ENCODE results near the gene STXBP6. TPM values are rescaled to one million over a fixed set of nuclear protein-coding genes. Genes with fewer than 3 reads are reported as not detected.

Gene STXBP6
- total RNA-seq, 1 experiment from 2014 or later, result 0.27 TPM

DNA sequence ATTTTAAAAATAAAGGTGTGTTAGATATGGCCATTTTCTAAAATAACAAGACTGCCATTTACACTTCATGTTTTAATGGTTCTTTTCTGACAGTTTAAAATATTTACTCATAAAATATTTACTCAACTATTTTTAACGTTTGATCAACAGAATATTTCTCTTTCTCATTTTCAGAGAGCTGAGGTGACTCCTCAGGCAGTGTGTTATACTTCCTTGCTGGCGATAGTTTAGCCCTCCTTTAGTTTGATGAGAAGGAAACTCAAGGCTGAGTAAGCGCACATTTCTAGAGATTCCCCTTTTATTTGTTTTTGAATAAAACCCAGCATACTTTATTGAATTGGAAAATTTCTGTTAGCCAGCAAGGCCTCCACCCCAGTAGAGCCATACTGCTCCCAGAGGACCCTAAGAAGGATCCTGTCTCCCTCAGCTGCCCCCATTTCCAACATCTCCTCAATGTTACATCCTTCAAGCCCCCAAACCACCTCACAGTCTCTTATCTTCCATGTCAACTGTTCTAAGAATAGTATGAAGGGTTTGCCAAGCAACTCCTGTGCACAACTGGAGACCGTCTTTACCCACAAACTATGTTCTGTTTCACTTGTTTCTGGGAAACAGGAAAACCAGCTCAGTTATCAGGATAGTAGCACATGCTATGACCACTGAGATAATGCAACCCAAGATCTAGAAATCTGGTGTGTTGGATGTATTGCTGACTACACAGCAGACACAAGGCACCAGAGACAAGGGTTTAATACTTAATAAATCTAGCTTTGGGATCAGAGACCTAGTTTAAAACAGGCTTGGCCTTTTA lies 129.5 kb downstream of the STXBP6 start:
- Histone ChIP-seq H3K9me3 (ENCODE audit: control insufficient read depth in 1 of 2, insufficient read depth in 1 of 2, low read depth in 1 of 2, low read length in 2 of 2) (peaks cover 0 to 3% of the 10 kb centered on the region in 2 experiments; a peak in 1 of 4 replicates), H3K27ac (ENCODE audit: low read depth, low read length) (no peak overlapping the region), H4K20me1 (ENCODE audit: insufficient read depth) (no peaks in the 10 kb centered on the region), H3K4me2 (ENCODE audit: low read length) (no peak overlapping the region), H3K9me2 (ENCODE audit: insufficient read depth) (no peaks in the 10 kb centered on the region), H3K79me2 (ENCODE audit: insufficient read depth, low read length) (no peaks in the 10 kb centered on the region), H3K36me3 (ENCODE audit: control insufficient read depth in 1 of 2, insufficient read depth in 2 of 2, low read length in 2 of 2) (no peaks in the 10 kb centered on the region), H3K4me3 (replicated peaks in 1 of 2; ENCODE audit: low read depth in 1 of 2, low read length in 2 of 2) (no peak overlapping the region), H2AFZ (ENCODE audit: low read depth, low read length, poor library complexity, severe bottlenecking) (no peak overlapping the region), H3K4me1 (ENCODE audit: control insufficient read depth in 1 of 2, insufficient read depth in 2 of 2, low read length in 2 of 2) (no peaks in the 10 kb centered on the region), H3K9ac (ENCODE audit: low read length) (no peak overlapping the region), H3K27me3 (ENCODE audit: insufficient read depth, low read length) (no peaks in the 10 kb centered on the region)
- ChIA-PET POLR2A (no interaction called here), RAD21 (ENCODE audit: low non-redundant PET in 1 of 2, low total read pairs in 2 of 2, uncharacterized antibody in 2 of 2, unreplicated experiment in 2 of 2) (no interaction called here), CTCF (no interaction called here)
- intact Hi-C loops (cut with micrococcal nuclease), result no loop called here
- TF ChIP-seq, protein P1, sequence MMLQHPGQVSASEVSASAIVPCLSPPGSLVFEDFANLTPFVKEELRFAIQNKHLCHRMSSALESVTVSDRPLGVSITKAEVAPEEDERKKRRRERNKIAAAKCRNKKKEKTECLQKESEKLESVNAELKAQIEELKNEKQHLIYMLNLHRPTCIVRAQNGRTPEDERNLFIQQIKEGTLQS (IDR thresholded peaks at IDR 0.05), result no peak
- no peak for TF ChIP-seq ELF1 (IDR thresholded peaks at IDR 0.05; ENCODE audit: borderline replicate concordance, low read depth)
- TF ChIP-seq JUND (IDR thresholded peaks at IDR 0.05), result no peak
- TF ChIP-seq FOSL1 (IDR thresholded peaks at IDR 0.05; ENCODE audit: low read depth), result no peak
- no peak for TF ChIP-seq RAD21 (IDR thresholded peaks at IDR 0.05; ENCODE audit: low read depth)
- TF ChIP-seq ZNF274 (IDR thresholded peaks at IDR 0.05; ENCODE audit: low read depth, low read length), result no peak
- TF ChIP-seq, protein P2, sequence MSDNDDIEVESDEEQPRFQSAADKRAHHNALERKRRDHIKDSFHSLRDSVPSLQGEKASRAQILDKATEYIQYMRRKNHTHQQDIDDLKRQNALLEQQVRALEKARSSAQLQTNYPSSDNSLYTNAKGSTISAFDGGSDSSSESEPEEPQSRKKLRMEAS (IDR thresholded peaks at IDR 0.05), result no peak
- TF ChIP-seq CEBPB (IDR thresholded peaks at IDR 0.05; ENCODE audit: low read depth), result no peak
- no peak for TF ChIP-seq POLR2A (IDR thresholded peaks at IDR 0.05; ENCODE audit: borderline replicate concordance, extremely low read depth, insufficient read depth, insufficient read length)
- TF ChIP-seq SIN3A (IDR thresholded peaks at IDR 0.05; ENCODE audit: low read depth), result no peak
- no peak for TF ChIP-seq POLR2AphosphoS5 (IDR thresholded peaks at IDR 0.05; ENCODE audit: low read depth, low read length)
- DNase-seq (ENCODE audit: low read depth, low spot score), result no peak
- ATAC-seq, result no peak
- no TSS peak for BruUV-seq (replicated peaks)

DNA sequence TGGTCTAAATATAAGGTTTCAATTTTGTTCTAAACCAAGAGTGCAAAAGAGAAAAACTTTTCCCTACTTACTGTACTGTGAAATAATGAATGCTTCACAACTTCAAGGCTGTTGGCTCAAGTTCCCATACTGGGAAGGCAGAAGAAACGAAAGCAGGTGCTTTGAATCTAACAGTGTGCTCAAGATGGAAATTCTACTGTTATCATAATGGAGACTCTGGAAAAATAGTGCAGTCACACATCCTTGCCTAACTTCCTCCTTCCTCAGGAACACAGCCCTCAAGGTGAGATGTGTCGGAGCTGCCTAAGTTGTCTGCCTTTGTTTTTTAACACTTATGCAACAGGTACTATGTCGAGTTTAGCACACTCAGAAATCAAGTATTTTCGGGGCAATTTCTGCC lies 131.1 kb downstream of the STXBP6 start:
- peaks cover 0 to 13% of the 10 kb centered on the region in 2 experiments; a peak in 2 of 4 replicates for H3K9me3 ChIP-seq (ENCODE audit: control insufficient read depth in 1 of 2, insufficient read depth in 1 of 2, low read depth in 1 of 2, low read length in 2 of 2)
- H3K4me3 ChIP-seq (replicated peaks in 1 of 2; ENCODE audit: low read depth in 1 of 2, low read length in 2 of 2), result no peak overlapping the region
- BruUV-seq (replicated peaks), result no TSS peak
- no peaks in the 10 kb centered on the region for H3K36me3 ChIP-seq (ENCODE audit: control insufficient read depth in 1 of 2, insufficient read depth in 2 of 2, low read length in 2 of 2)
- H3K9ac ChIP-seq (ENCODE audit: low read length), result no peak overlapping the region
- DNase-seq (ENCODE audit: low read depth, low spot score) (no peak), ATAC-seq (no peak)
- H3K9me2 ChIP-seq (ENCODE audit: insufficient read depth), result no peaks in the 10 kb centered on the region
- no peak overlapping the region for H3K4me2 ChIP-seq (ENCODE audit: low read length)
- ChIA-PET POLR2A (no interaction called here), CTCF (no interaction called here), RAD21 (ENCODE audit: low non-redundant PET in 1 of 2, low total read pairs in 2 of 2, uncharacterized antibody in 2 of 2, unreplicated experiment in 2 of 2) (no interaction called here)
- no peaks in the 10 kb centered on the region for H3K4me1 ChIP-seq (ENCODE audit: control insufficient read depth in 1 of 2, insufficient read depth in 2 of 2, low read length in 2 of 2)
- intact Hi-C loops (cut with micrococcal nuclease), result no loop called here
- H2AFZ ChIP-seq (ENCODE audit: low read depth, low read length, poor library complexity, severe bottlenecking), result no peak overlapping the region
- H3K27ac ChIP-seq (ENCODE audit: low read depth, low read length), result no peak overlapping the region
- no peaks in the 10 kb centered on the region for H4K20me1 ChIP-seq (ENCODE audit: insufficient read depth)
- no peaks in the 10 kb centered on the region for H3K27me3 ChIP-seq (ENCODE audit: insufficient read depth, low read length)
- H3K79me2 ChIP-seq (ENCODE audit: insufficient read depth, low read length), result no peaks in the 10 kb centered on the region
- TF ChIP-seq ELF1 (IDR thresholded peaks at IDR 0.05; ENCODE audit: borderline replicate concordance, low read depth) (no peak), RAD21 (IDR thresholded peaks at IDR 0.05; ENCODE audit: low read depth) (no peak), CBX3 (IDR thresholded peaks at IDR 0.05; ENCODE audit: low read depth) (no peak), EZH2phosphoT487 (IDR thresholded peaks at IDR 0.05; ENCODE audit: borderline replicate concordance) (no peak), SIN3A (IDR thresholded peaks at IDR 0.05; ENCODE audit: low read depth) (no peak), CEBPB (IDR thresholded peaks at IDR 0.05; ENCODE audit: low read depth) (no peak), TCF7L2 (IDR thresholded peaks at IDR 0.05; ENCODE audit: borderline replicate concordance, extremely low read depth, insufficient read depth, insufficient read length) (no peak), POLR2A (IDR thresholded peaks at IDR 0.05; ENCODE audit: borderline replicate concordance, extremely low read depth, insufficient read depth, insufficient read length) (no peak), SP1 (IDR thresholded peaks at IDR 0.05; ENCODE audit: low read depth) (no peak), EZH2 (IDR thresholded peaks at IDR 0.05) (no peak), FOSL1 (IDR thresholded peaks at IDR 0.05; ENCODE audit: low read depth) (no peak)
- TF ChIP-seq, protein P1 (IDR thresholded peaks at IDR 0.05), result no peak
- TF ChIP-seq, protein P2 (IDR thresholded peaks at IDR 0.05), result no peak
- TF ChIP-seq, protein P3, sequence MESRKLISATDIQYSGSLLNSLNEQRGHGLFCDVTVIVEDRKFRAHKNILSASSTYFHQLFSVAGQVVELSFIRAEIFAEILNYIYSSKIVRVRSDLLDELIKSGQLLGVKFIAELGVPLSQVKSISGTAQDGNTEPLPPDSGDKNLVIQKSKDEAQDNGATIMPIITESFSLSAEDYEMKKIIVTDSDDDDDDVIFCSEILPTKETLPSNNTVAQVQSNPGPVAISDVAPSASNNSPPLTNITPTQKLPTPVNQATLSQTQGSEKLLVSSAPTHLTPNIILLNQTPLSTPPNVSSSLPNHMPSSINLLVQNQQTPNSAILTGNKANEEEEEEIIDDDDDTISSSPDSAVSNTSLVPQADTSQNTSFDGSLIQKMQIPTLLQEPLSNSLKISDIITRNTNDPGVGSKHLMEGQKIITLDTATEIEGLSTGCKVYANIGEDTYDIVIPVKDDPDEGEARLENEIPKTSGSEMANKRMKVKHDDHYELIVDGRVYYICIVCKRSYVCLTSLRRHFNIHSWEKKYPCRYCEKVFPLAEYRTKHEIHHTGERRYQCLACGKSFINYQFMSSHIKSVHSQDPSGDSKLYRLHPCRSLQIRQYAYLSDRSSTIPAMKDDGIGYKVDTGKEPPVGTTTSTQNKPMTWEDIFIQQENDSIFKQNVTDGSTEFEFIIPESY (IDR thresholded peaks at IDR 0.05; ENCODE audit: extremely low read depth, insufficient replicate concordance, low read length), result no peak

All from HCT116 (cell line).